Measurements from ENCODE around the gene COLEC11.

DNA sequence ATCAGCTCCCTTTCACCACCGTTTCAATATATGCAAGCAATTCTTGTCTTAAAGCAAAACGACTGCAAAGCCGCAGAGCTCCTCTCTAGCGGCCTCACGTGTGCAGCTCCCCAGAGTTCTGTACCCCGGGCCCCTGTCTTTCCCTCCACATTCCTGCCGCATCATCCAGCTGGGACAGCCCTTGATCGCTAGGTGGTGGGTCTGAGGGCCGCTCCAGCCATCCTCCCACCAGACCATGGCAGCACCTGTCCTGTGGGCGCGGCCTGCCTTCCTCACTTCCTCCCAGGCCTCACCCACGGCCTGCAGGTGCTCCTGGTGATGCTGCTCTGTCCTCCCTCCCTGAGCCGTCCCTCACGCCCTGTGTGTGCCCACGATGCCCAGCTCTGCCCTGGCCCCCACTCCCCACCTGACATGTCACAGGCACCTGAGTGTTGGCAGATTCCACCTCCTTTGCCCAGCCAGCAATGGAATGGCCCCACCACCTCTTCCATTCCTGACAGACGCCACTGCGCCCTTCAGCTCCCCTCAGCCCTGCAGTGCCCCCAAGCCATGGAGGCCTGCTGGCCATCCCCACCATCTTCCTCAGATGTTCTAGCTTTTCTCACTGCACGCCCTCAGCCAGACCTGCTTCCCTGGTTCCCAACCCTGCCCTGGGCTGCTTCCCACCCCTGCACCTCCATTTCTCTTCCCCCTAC lies 47.8 kb downstream of the COLEC11 start:
- TF ChIP-seq, protein P1, sequence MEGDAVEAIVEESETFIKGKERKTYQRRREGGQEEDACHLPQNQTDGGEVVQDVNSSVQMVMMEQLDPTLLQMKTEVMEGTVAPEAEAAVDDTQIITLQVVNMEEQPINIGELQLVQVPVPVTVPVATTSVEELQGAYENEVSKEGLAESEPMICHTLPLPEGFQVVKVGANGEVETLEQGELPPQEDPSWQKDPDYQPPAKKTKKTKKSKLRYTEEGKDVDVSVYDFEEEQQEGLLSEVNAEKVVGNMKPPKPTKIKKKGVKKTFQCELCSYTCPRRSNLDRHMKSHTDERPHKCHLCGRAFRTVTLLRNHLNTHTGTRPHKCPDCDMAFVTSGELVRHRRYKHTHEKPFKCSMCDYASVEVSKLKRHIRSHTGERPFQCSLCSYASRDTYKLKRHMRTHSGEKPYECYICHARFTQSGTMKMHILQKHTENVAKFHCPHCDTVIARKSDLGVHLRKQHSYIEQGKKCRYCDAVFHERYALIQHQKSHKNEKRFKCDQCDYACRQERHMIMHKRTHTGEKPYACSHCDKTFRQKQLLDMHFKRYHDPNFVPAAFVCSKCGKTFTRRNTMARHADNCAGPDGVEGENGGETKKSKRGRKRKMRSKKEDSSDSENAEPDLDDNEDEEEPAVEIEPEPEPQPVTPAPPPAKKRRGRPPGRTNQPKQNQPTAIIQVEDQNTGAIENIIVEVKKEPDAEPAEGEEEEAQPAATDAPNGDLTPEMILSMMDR (conservative IDR thresholded peaks at IDR 0.05): no peak
- no peak for TF ChIP-seq ZFX (IDR thresholded peaks at IDR 0.05)

Data from C4-2B (cell line).